HepG2 (cell line): Measurements from ENCODE around the gene NELL1. TPM values are rescaled to one million over a fixed set of nuclear protein-coding genes. Genes with fewer than 3 reads are reported as not detected.

ENCODE experiments used
- ATAC-seq: fragments of 200-7000 bp; cut with Tn5 transposase; 3 replicates; pipeline ENCODE4 v1.9.1; 2020; ENCODE audit warnings: mild to moderate bottlenecking, moderate library complexity
- BruUV-seq: library from RNA; stranded (reverse); fragments of 400-500 nt; replicated peaks from 2 replicates; lab custom pipeline; 2021; lab: Mats Ljungman, UMichigan
- CTCF ChIA-PET: fragments of 300-600 bp; formaldehyde crosslinking; extraction: SDS; loops from one replicate; lab custom pipeline; 2021; ENCODE audit warnings: low total read pairs, inconsistent platforms, low intra/inter-chr PET ratio; lab: Yijun Ruan, JAX
- POLR2A ChIA-PET: fragments of 350-600 bp; sonication (Branson Sonifier 250); formaldehyde crosslinking; loops from one replicate; lab custom pipeline; 2020; ENCODE audit warnings: antibody characterized with exemption, inconsistent platforms; lab: Yijun Ruan, JAX
- DNase-seq: peaks from one replicate; pipeline ENCODE4 v3.0.0-alpha.2; 2015; ENCODE audit warnings: low spot score
- FAIRE-seq: peaks from 3 replicates; lab custom pipeline; 2011; peaks lifted over from hg19 to GRCh38; lab: Jason Lieb, UNC
- H2AFZ ChIP-seq: one replicate; pipeline ENCODE4 v1.6.1; 2011; ENCODE audit warnings: low read length, inconsistent platforms
- H3K27ac ChIP-seq: fragments of 300-600 bp; 3 replicates; pipeline ENCODE4 v1.8.0; 2011; ENCODE audit warnings: mixed run types, mild to moderate bottlenecking, mixed read lengths, low read length, inconsistent platforms; ENCODE audit not compliant: insufficient read depth; ENCODE audit errors: extremely low read length
- H3K27me3 ChIP-seq, 2 experiments: fragments of 200-600 bp in 1 of 2; 2 replicates in 1 of 2; 3 replicates in 1 of 2; pipeline versions ENCODE4 v1.6.0 to v1.8.0; 2011; ENCODE audit warnings: low read length in 2 of 2, mild to moderate bottlenecking in 2 of 2, moderate library complexity in 2 of 2, inconsistent platforms in 1 of 2; ENCODE audit not compliant: insufficient read depth in 2 of 2, control insufficient read depth in 1 of 2
- H3K36me3 ChIP-seq, 2 experiments: fragments of 200-600 bp in 1 of 2; replicated peaks in 1 of 2; 2 replicates in 1 of 2; 3 replicates in 1 of 2; pipeline versions ENCODE4 v1.5.1 to v1.8.0; 2011; ENCODE audit warnings: low read length in 2 of 2, inconsistent platforms in 1 of 2; ENCODE audit not compliant: insufficient read depth in 2 of 2, control insufficient read depth in 1 of 2
- H3K4me1 ChIP-seq: 2 replicates; pipeline ENCODE4 v1.5.1; 2012; ENCODE audit warnings: low read length, inconsistent platforms; ENCODE audit not compliant: insufficient read depth
- H3K4me2 ChIP-seq: 2 replicates; pipeline ENCODE4 v1.6.0; 2011; ENCODE audit warnings: low read depth, low read length, inconsistent platforms
- H3K4me3 ChIP-seq, 3 experiments: fragments of 200-600 bp in 1 of 3; sonication (generic), shearing (Covaris generic) in 1 of 3; replicated peaks in 1 of 3; 2 replicates each; pipeline ENCODE4 v1.5.1; 2011 to 2016; ENCODE audit warnings: low read length in 3 of 3, inconsistent platforms in 2 of 3, low read depth in 2 of 3, mild to moderate bottlenecking in 2 of 3, control low read depth in 1 of 3, mixed read lengths in 1 of 3; ENCODE audit not compliant: insufficient read depth in 1 of 3
- H3K79me2 ChIP-seq: one replicate; pipeline ENCODE4 v1.6.1; 2011; ENCODE audit warnings: low read length, inconsistent platforms; ENCODE audit not compliant: insufficient read depth
- H3K9ac ChIP-seq: 2 replicates; pipeline ENCODE4 v1.6.0; 2011; ENCODE audit warnings: mild to moderate bottlenecking, low read depth, low read length, inconsistent platforms; ENCODE audit not compliant: insufficient read depth
- H3K9me3 ChIP-seq: 2 replicates; pipeline ENCODE4 v1.5.1; 2012; ENCODE audit warnings: mild to moderate bottlenecking, low read length
- H4K20me1 ChIP-seq: 2 replicates; pipeline ENCODE4 v1.6.0; 2011; ENCODE audit warnings: inconsistent platforms, mild to moderate bottlenecking, low read length, moderate library complexity; ENCODE audit not compliant: insufficient read depth
- BRCA1 ChIP-seq: sonication (generic); formaldehyde crosslinking; IDR thresholded peaks from 2 replicates; pipeline ENCODE4 v1.4.0; 2020; ENCODE audit warnings: missing genetic modification reagents
- CHCHD3 ChIP-seq: sonication (generic); formaldehyde crosslinking; IDR thresholded peaks from 2 replicates; pipeline ENCODE4 v1.8.0; 2022; ENCODE audit warnings: mild to moderate bottlenecking, missing genetic modification reagents, moderate library complexity
- GATAD2A ChIP-seq: IDR thresholded peaks from 2 replicates; pipeline ENCODE4 v1.6.1; 2016
- GPN1 ChIP-seq: sonication (generic); formaldehyde crosslinking; IDR thresholded peaks from 2 replicates; pipeline ENCODE4 v1.5.1; 2020; ENCODE audit warnings: missing genetic modification reagents, borderline replicate concordance
- HNRNPUL1 ChIP-seq: fragments of 200-400 bp; formaldehyde crosslinking; IDR thresholded peaks from 2 replicates; pipeline ENCODE4 v1.6.1; 2017; ENCODE audit warnings: low read depth, mild to moderate bottlenecking, low read length, moderate library complexity
- KAT7 ChIP-seq: IDR thresholded peaks from 2 replicates; pipeline ENCODE4 v1.6.1; 2018; ENCODE audit warnings: borderline replicate concordance, missing compliant biosample characterization
- MBNL3 ChIP-seq: fragments of 250-450 bp; sonication (Bioruptor Pico); conservative IDR thresholded peaks from 2 replicates; pipeline ENCODE4 v1.8.0; 2022; ENCODE audit warnings: mild to moderate bottlenecking, inconsistent platforms
- SRSF9 ChIP-seq: fragments of 200-400 bp; formaldehyde crosslinking; IDR thresholded peaks from 2 replicates; pipeline ENCODE4 v1.6.1; 2018; ENCODE audit warnings: borderline replicate concordance, mild to moderate bottlenecking, low read depth, low read length; ENCODE audit not compliant: insufficient read depth, poor library complexity, severe bottlenecking
- XRCC5 ChIP-seq: fragments of 200-400 bp; formaldehyde crosslinking; optimal IDR thresholded peaks from 2 replicates; pipeline ENCODE3; 2017; ENCODE audit warnings: mild to moderate bottlenecking, low read length
- in situ Hi-C: cut with HindIII; loops from 2 replicates; pipeline ENCODE4 v1.10.0; 2017; ENCODE audit warnings: low pct_unique_long_range_greater_than_20kb; ENCODE audit not compliant: extremely low pct_ligation_motif_present
- intact Hi-C: fragments of 100-400 bp; cut with micrococcal nuclease; formaldehyde crosslinking; loops from one replicate; pipeline ENCODE4 v1.10.0; 2022; ENCODE audit not compliant: unreplicated experiment
- polyA plus RNA-seq, 8 experiments: library from polyadenylated mRNA; depleted of rRNA in 3 of 8; stranded (reverse) in 7 of 8; unstranded in 1 of 8; fragments of >200 nt; fragmentation: Illumina TruSeq in 4 of 8; extraction: Trizol in 4 of 8; gene quantifications; 2 replicates each; pipeline versions ENCODE4 v1.2.1 to v1.2.3, GENCODE V29; 2011 to 2016; ENCODE audit warnings: low read depth in 4 of 8, missing spikeins in 1 of 8, mixed read lengths in 1 of 8; ENCODE audit not compliant: insufficient read depth in 1 of 8
- total RNA-seq, 5 experiments: library from RNA; depleted of rRNA; stranded (reverse); fragments of >200 nt; fragmentation: Illumina TruSeq; extraction: Trizol; gene quantifications; 2 replicates each; pipeline ENCODE4 v1.2.3, GENCODE V29; 2016; ENCODE audit warnings: low read depth in 1 of 5
- TF ChIP-seq, protein P1 (sequence below): sonication (generic); formaldehyde crosslinking; IDR thresholded peaks from 2 replicates; pipeline ENCODE4 v1.4.0; 2020; ENCODE audit warnings: missing genetic modification reagents

Gene NELL1
- total and polyA plus RNA-seq, 2 of the 13 experiments (the other 11 are each of a cell fraction or from before 2014, with no cell fraction given): not detected

DNA sequence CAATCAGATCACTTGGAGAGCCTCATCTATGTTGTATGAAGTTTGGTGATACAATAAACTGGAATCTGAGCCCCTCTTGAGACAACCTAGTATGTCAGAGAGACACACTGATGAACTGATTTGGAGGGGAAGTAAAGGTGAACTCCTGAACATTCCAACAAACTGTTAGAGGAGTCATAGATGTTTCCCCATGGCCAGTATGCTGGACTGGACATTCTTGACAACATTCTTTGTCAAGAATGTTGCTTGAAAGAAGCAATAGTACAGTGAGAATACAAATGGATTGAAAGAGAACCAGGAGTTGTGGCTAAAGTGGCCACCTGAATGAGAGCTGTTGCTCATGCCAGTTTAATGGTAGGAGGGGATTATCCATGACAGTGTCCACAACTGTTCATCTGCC is 588.1 kb downstream of the NELL1 start:
- POLR2A ChIA-PET: no interaction called here
- Histone ChIP-seq H3K4me3 (no peak overlapping the region), H3K9me3 (no peaks in the 10 kb centered on the region), H2AFZ (no peak overlapping the region), H3K4me2 (no peak overlapping the region), H3K9ac (no peak overlapping the region)
- CTCF ChIA-PET: no interaction called here
- in situ Hi-C loops: no loop called here
- BruUV-seq: no TSS peak
- no peak for ATAC-seq
- TF ChIP-seq, protein P1, sequence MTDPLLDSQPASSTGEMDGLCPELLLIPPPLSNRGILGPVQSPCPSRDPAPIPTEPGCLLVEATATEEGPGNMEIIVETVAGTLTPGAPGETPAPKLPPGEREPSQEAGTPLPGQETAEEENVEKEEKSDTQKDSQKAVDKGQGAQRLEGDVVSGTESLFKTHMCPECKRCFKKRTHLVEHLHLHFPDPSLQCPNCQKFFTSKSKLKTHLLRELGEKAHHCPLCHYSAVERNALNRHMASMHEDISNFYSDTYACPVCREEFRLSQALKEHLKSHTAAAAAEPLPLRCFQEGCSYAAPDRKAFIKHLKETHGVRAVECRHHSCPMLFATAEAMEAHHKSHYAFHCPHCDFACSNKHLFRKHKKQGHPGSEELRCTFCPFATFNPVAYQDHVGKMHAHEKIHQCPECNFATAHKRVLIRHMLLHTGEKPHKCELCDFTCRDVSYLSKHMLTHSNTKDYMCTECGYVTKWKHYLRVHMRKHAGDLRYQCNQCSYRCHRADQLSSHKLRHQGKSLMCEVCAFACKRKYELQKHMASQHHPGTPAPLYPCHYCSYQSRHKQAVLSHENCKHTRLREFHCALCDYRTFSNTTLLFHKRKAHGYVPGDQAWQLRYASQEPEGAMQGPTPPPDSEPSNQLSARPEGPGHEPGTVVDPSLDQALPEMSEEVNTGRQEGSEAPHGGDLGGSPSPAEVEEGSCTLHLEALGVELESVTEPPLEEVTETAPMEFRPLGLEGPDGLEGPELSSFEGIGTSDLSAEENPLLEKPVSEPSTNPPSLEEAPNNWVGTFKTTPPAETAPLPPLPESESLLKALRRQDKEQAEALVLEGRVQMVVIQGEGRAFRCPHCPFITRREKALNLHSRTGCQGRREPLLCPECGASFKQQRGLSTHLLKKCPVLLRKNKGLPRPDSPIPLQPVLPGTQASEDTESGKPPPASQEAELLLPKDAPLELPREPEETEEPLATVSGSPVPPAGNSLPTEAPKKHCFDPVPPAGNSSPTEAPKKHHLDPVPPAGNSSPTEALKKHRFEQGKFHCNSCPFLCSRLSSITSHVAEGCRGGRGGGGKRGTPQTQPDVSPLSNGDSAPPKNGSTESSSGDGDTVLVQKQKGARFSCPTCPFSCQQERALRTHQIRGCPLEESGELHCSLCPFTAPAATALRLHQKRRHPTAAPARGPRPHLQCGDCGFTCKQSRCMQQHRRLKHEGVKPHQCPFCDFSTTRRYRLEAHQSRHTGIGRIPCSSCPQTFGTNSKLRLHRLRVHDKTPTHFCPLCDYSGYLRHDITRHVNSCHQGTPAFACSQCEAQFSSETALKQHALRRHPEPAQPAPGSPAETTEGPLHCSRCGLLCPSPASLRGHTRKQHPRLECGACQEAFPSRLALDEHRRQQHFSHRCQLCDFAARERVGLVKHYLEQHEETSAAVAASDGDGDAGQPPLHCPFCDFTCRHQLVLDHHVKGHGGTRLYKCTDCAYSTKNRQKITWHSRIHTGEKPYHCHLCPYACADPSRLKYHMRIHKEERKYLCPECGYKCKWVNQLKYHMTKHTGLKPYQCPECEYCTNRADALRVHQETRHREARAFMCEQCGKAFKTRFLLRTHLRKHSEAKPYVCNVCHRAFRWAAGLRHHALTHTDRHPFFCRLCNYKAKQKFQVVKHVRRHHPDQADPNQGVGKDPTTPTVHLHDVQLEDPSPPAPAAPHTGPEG (CRISPR knock-in tag): no peak
- TF ChIP-seq XRCC5 (no peak), GPN1 (no peak), KAT7 (no peak), HNRNPUL1 (no peak), BRCA1 (CRISPR knock-in tag) (no peak), GATAD2A (CRISPR knock-in tag) (no peak), SRSF9 (no peak), MBNL3 (CRISPR knock-in tag) (no peak), CHCHD3 (CRISPR knock-in tag) (no peak)
- TF ChIP-seq, all 625 proteins: peak for 0
- FAIRE-seq: no peak
- no peak for DNase-seq
- intact Hi-C loops: no loop called here
- H3K4me1 ChIP-seq: no peaks in the 10 kb centered on the region
- H4K20me1 ChIP-seq: no peaks in the 10 kb centered on the region
- no peak overlapping the region for H3K27ac ChIP-seq
- no peaks in the 10 kb centered on the region for H3K79me2 ChIP-seq
- no peaks in the 10 kb centered on the region for H3K27me3 ChIP-seq
- no peaks in the 10 kb centered on the region for H3K36me3 ChIP-seq
